NCI-H345 (cell line): ENCODE data around the gene GATA5.
"Not testable (repeated sequence)": the region's sequence is repeated elsewhere in the genome, so short reads cannot be mapped to it uniquely, and the experiment has no call there.

Experiments
- DNase-seq: peaks from one replicate; lab custom pipeline; 2025; lab: John Stamatoyannopoulos, UW

GATA5 gene

GRCh38 chr20:62505337-62506045 is 29.7 kb upstream of the GATA5 start:
- no peak for DNase-seq

- DNase-seq: no peak
These were observed 28.5 kb upstream of the GATA5 start for GRCh38 chr20:62504323-62504722.

- DNase-seq: no peak
These were observed 27.8 kb upstream of the GATA5 start for GRCh38 chr20:62503401-62504178.

GRCh38 chr20:62502496-62503095 is 26.8 kb upstream of the GATA5 start:
- DNase-seq: no peak

GRCh38 chr20:62501801-62502495 is 26.2 kb upstream of the GATA5 start:
- peak; percentile 25 for DNase-seq

GRCh38 chr20:62500237-62500864 is 24.6 kb upstream of the GATA5 start:
- DNase-seq: peak; percentile 75

- no peak for DNase-seq
These were observed 24.0 kb upstream of the GATA5 start for GRCh38 chr20:62499758-62500236.

- no peak for DNase-seq
These were observed 23.1 kb upstream of the GATA5 start for GRCh38 chr20:62498874-62499273.

- DNase-seq: peak; percentile 52
These were observed 20.9 kb upstream of the GATA5 start for GRCh38 chr20:62496568-62497218.

GRCh38 chr20:62495749-62496567 is 20.2 kb upstream of the GATA5 start:
- DNase-seq: no peak

GRCh38 chr20:62494980-62495748 is 19.4 kb upstream of the GATA5 start:
- no peak for DNase-seq

- no peak for DNase-seq
These were observed 18.7 kb upstream of the GATA5 start for GRCh38 chr20:62494537-62494936.

- no peak for DNase-seq
These were observed 18.1 kb upstream of the GATA5 start for GRCh38 chr20:62493886-62494285.

- no peak for DNase-seq
These were observed 17.6 kb upstream of the GATA5 start for GRCh38 chr20:62493253-62493885.

- no peak for DNase-seq
These were observed 16.9 kb upstream of the GATA5 start for GRCh38 chr20:62492711-62493110.

GRCh38 chr20:62490783-62491182 is 15.0 kb upstream of the GATA5 start:
- DNase-seq: not testable (repeated sequence)

GRCh38 chr20:62489932-62490263 is 14.1 kb upstream of the GATA5 start:
- no peak for DNase-seq

GRCh38 chr20:62489186-62489931 is 13.6 kb upstream of the GATA5 start:
- DNase-seq: no peak

- DNase-seq: no peak
These were observed 12.7 kb upstream of the GATA5 start for GRCh38 chr20:62488470-62488869.
